Upper lobe of right lung (tissue), 1 donor: ENCODE measurements around the gene CAPZA2. TPM values are rescaled to one million over a fixed set of nuclear protein-coding genes. Genes with fewer than 3 reads are reported as not detected.
A peak's percentile ranks its signal among the peaks of the same experiment; 100 is the strongest.

Source experiments
- ATAC-seq: fragments of 200-7000 bp; cut with Tn5 transposase; one replicate; pipeline ENCODE4 v1.9.1; 2020; ENCODE audit warnings: mild to moderate bottlenecking, moderate library complexity
- DNase-seq: peaks from one replicate; pipeline ENCODE4 v3.0.0-alpha.2; 2020
- H3K27ac ChIP-seq: fragments of 200-600 bp; one replicate; pipeline ENCODE4 v1.8.0; 2022
- H3K27me3 ChIP-seq: fragments of 200-600 bp; one replicate; pipeline ENCODE4 v1.8.0; 2022; ENCODE audit warnings: mild to moderate bottlenecking
- H3K36me3 ChIP-seq: fragments of 200-600 bp; one replicate; pipeline ENCODE4 v1.8.0; 2022
- H3K4me1 ChIP-seq: fragments of 200-600 bp; one replicate; pipeline ENCODE4 v1.8.0; 2022
- H3K4me3 ChIP-seq: fragments of 200-600 bp; one replicate; pipeline ENCODE4 v1.8.0; 2022; ENCODE audit warnings: mild to moderate bottlenecking
- H3K9me3 ChIP-seq: fragments of 200-600 bp; one replicate; pipeline ENCODE4 v1.8.0; 2022
- CTCF ChIP-seq: fragments of 200-600 bp; IDR thresholded peaks from one replicate; pipeline ENCODE4 v1.8.0; 2022; ENCODE audit warnings: antibody characterized with exemption
- intact Hi-C: fragments of 100-400 bp; cut with DNase I; formaldehyde crosslinking; loops from one replicate; pipeline ENCODE4 v1.11.0; 2022
- total RNA-seq: library from RNA; stranded (reverse); fragmentation: NEBNext Ultra II Directional; extraction: Animal tissue kit (Norgen Biotek cat#: 25700); gene quantifications from one replicate; pipeline ENCODE4 v1.2.1, GENCODE V29; 2021
- donor health status: DM: no; HTN: yes; CAD: no; lungs with severe emphysema.

Gene CAPZA2
- total RNA-seq, 1 donor from 2014 or later: 249 TPM

GRCh38 chr7:116873619-116874018, 11.2 kb downstream of the CAPZA2 start:
- TF ChIP-seq CTCF: no peak
- DNase-seq (no peak), ATAC-seq (peak; percentile 68)
- Histone ChIP-seq H3K4me1 (peaks cover 75% of the 10 kb centered on the region), H3K27ac (peak overlapping the region; percentile 8), H3K4me3 (no peak overlapping the region), H3K9me3 (no peaks in the 10 kb centered on the region), H3K36me3 (no peaks in the 10 kb centered on the region), H3K27me3 (no peaks in the 10 kb centered on the region)
- intact Hi-C loops: no loop called here

GRCh38 chr7:116876664-116877442, 14.5 kb downstream of the CAPZA2 start:
- H3K9me3 ChIP-seq: no peaks in the 10 kb centered on the region
- H3K4me1 ChIP-seq: peaks cover 44% of the 10 kb centered on the region
- no peak for TF ChIP-seq CTCF
- no peaks in the 10 kb centered on the region for H3K36me3 ChIP-seq
- H3K27ac ChIP-seq: peak overlapping the region; percentile 2
- no peaks in the 10 kb centered on the region for H3K27me3 ChIP-seq
- DNase-seq: no peak
- intact Hi-C loops: no loop called here
- no peak overlapping the region for H3K4me3 ChIP-seq
- ATAC-seq: peak; percentile 81

- TF ChIP-seq CTCF: no peak
- Histone ChIP-seq H3K27me3 (no peaks in the 10 kb centered on the region), H3K36me3 (no peaks in the 10 kb centered on the region), H3K27ac (peak overlapping the region; percentile 2), H3K4me1 (peaks cover 36% of the 10 kb centered on the region), H3K4me3 (no peak overlapping the region), H3K9me3 (no peaks in the 10 kb centered on the region)
- DNase-seq (no peak), ATAC-seq (peak; percentile 9)
- intact Hi-C loops: no loop called here
Measured at GRCh38 chr7:116877443-116878217, 15.2 kb downstream of the CAPZA2 start.

- ATAC-seq (no peak), DNase-seq (no peak)
- peaks cover 4% of the 10 kb centered on the region for H3K9me3 ChIP-seq
- H3K4me1 ChIP-seq: peaks cover 5% of the 10 kb centered on the region
- TF ChIP-seq CTCF: no peak
- no peak overlapping the region for H3K27ac ChIP-seq
- H3K36me3 ChIP-seq: peaks cover 15% of the 10 kb centered on the region
- H3K27me3 ChIP-seq: no peaks in the 10 kb centered on the region
- H3K4me3 ChIP-seq: no peak overlapping the region
- intact Hi-C loops: no loop called here
Measured at GRCh38 chr7:116884691-116885090, 22.3 kb downstream of the CAPZA2 start.

- DNase-seq (no peak), ATAC-seq (no peak)
- peaks cover 5% of the 10 kb centered on the region for H3K4me1 ChIP-seq
- intact Hi-C loops: no loop called here
- no peaks in the 10 kb centered on the region for H3K27me3 ChIP-seq
- H3K4me3 ChIP-seq: no peak overlapping the region
- peaks cover 20% of the 10 kb centered on the region for H3K36me3 ChIP-seq
- H3K9me3 ChIP-seq: peaks cover 4% of the 10 kb centered on the region
- H3K27ac ChIP-seq: no peak overlapping the region
- TF ChIP-seq CTCF: no peak
Measured at GRCh38 chr7:116885724-116886123, 23.3 kb downstream of the CAPZA2 start.
